GM19324 (cell line): Measurements from ENCODE around the gene WWOX.

ENCODE experiments used
- ATAC-seq: cut with Tn5 transposase; IDR thresholded peaks from one replicate; pipeline ENCODE4 v1.9.1; 2021; ENCODE audit warnings: mild to moderate bottlenecking, moderate library complexity; ENCODE audit not compliant: unreplicated experiment, low FRiP score

The WWOX gene

GRCh38 chr16:78794581-78795250, 695.3 kb downstream of the WWOX start:
- ATAC-seq, result no peak

DNA sequence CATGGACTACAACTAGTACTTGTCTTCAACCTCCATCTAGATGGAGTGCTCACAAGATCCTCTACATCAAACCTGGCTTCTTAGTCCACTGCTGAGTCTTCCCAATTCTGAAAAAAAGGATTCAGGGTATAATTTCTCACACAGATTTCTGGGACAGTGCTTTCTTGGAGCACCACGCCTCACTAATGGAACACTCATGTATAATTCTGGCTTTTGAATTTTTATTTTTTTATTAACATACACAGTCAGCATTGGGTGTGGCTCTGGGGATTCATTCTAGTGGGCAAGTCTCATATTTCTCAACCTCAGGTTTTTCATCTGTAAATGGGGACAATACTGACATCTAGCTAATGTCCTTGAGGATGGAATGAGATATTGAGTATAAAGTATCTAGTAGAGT, 696.0 kb downstream of the WWOX start:
- ATAC-seq, result no peak

DNA sequence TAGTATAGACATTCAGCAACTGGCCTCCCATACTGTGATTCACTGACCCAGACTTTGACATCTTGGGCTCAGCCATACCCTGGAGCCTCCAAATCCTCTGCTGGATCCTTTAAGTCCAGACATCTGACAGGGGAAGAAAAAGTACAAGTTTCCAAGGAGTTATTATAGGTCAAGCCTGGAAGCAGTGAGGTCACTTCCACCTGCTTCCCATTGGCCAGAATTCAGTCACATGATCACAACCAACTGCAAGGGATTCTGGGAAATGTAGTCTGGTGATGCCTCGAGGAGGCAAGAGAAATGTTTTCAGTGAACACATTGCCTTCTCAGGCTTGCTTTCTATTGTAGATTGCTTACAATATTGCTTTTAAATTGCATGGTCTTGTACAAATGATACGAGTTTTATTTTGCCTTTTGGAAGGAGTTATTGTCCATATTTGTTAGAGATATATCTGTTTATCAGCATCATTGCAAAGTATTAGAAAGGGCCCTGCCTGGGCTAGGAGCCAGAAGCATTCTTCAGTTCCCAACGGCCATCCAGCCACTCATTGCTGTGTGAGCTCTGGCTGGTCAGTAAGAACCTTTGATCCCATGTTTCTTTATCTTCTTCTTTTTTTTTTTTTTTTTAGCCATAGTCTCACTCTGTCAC, 696.9 kb downstream of the WWOX start:
- no peak for ATAC-seq

DNA sequence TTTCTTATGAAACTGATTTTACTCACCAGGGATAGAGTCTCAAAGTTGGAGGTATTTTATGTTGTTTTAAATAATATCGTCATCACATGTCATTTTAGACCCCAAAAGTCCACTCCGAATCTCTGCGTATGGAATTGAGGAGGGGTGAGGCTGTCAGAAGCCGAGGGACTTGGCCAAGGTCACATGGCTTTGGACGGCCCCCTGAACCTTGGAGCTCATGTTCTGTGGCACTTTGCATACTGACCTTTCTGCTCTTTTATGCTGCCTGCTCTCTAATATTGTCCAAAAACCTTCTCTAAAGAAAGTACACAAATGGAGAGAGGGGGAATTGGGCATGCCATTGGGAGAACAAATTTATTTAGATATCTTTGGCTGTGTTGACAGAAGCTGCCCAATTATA, 700.0 kb downstream of the WWOX start:
- no peak for ATAC-seq

DNA sequence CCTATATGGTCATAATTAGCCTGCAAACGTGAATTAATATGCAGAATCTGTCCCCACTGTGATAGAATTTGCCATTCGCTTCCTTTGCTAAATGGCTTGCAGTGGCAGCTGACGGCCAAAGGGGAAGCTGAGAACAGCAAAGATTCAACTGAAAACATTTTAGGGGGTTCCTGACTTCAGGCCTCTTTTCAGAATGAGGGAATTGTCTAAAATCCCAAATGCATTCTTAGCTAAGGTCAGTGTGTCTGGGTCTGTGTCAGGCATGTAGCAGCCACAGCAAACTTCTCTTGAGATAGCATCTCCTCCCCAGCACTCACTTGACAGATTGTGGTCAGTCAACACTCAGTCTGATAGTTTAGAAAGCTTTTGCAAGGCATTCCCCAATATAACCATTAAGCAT, 701.1 kb downstream of the WWOX start:
- no peak for ATAC-seq

DNA sequence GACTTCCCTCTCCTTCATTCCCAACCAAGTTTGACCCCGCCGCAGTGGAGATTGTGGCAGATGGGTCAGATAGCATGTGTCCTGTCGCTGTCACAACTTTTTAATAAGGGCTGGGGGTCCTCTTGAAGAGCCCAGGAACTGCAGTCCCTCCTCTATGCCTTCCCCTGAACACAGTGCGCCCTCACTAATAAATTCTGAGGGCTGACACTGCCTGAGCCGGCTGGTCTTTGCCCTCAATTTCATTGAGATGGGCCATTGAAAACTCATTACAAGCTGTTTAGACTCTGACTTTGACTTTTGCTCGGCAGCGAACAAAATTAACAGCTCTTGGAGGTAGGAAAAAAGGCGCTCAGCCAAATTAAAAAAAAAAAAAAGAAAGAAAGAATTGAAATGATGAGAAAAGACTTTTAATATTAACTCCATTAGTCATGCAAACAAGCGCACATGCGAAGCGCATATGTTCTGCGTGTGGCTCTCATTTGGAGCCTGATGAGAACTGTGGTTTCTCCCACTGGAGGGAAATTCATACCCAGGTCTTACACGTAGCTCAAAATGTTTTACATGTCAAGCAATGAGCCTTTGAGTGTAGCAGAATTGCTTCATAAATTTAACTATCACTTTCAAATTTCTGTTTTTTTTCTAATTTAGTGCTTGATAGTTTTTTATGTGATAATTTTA, 704.7 kb downstream of the WWOX start:
- ATAC-seq, result no peak

DNA sequence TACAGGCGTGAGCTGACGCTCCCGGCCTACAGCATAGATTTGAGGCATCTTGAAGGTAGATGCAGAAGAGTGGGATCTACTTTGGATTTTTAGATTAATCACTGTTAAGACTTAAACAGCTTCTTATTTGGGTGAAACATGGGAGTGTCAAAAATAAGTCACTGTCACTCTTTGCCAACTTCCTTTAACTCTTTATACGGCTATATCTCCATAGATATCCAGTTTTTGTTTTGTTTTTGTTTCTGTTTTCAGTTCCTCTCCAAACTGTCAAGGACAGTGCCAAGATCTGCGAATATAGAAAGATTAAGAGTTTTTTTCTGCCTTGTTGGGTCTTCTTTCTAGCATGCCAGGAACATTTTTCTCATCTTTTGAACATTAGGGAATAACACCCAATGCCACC, 706.1 kb downstream of the WWOX start:
- no peak for ATAC-seq

DNA sequence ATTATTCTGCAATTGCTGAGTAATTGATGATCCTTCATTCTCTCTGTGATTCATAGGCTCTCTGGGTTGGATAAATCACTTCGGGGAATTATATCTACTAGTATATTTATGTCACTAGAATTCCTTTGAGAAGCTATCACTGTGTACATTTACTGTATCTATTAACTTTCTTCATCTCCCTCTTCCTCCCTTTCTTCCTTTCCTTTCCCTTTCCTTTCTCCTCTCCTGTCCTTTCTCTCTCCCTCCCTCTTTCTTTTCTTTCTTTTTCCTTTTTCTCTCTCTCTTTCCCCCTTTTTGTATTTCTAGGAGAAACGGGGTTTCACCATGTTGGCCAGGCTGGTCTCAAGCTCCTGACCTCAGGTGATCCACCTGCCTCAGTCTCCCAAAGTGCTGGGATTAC, 711.8 kb downstream of the WWOX start:
- ATAC-seq, result no peak

- ATAC-seq, result no peak
Observed at GRCh38 chr16:78812582-78812981, 713.1 kb downstream of the WWOX start.

DNA sequence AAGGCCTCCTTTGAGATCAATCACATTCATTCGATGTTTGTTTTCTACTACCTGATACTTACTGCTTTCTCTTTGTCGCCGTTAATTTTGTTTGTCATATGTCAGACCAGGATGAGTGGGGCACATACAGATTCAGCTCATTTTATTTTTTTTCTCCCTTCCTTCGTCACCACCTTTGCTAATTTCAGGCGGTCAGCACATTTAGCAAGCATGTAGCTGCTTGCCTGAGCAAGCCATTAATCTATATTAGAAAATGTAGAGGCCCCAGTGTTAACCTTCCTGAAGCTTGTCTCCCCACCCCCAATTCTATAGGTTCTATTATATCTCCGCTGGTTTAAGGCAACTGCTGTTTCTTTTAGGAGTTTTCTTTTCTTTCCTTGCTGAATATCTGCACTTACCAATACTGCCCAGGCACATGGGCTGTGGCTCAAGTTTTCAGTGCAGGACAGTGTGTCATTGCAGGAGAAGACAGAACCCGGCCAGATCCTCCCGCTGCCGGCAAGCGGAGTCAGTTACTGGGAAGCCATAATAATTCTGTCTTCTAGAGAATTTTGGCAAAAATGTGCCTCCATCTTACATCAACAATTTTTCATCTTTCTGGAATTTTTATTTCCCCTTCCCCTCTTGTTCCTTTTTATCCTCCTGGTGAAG, 714.3 kb downstream of the WWOX start:
- ATAC-seq, result no peak

DNA sequence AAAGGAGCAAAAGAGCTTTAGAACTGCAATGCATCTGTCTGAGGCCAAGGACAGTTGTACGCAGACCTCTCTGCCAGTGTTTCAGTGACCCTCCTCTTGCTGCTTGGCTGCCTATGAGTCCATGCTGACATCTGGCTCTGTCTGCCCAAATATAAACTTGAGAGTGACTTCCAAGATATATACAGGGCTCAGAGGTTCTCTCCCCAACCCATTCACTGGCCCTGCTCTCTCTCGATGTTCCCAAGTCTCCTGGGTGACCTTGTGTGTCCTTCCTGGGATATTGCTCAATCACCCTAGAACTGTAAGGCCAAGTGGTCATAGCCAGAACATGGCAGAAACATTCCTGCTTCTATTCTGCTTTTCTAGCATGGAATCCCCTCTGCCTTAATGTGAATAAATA, 716.3 kb downstream of the WWOX start:
- no peak for ATAC-seq

- ATAC-seq, result no peak
Observed at GRCh38 chr16:78816499-78817195, 717.2 kb downstream of the WWOX start.

DNA sequence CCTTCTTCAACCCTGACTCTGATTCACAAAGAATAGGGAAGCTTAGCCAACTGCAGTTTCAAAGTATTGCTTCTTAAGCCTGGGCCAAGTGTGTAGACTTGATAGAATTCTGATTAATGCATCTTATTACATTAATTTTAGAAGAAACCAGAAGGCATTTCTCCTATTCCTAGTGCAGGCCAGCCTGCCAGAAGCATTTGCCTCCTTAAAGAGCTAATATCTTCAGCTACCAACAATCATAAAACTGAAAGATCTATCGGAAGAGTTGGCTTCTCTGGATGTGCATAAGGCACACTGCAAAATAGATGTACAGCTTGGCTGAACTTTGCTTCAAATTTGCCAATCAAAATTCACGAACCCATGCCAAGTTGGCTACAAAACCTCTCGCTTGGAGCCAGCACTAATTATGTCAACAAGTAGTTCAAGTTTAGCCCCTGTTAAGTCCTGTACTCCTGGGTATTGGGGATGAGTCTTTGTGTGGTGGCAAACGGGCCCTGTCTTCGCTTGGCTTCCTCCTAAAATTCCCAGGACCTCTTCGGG, 717.8 kb downstream of the WWOX start:
- ATAC-seq, result no peak

- no peak for ATAC-seq
Observed at GRCh38 chr16:78821335-78821734, 721.9 kb downstream of the WWOX start.

DNA sequence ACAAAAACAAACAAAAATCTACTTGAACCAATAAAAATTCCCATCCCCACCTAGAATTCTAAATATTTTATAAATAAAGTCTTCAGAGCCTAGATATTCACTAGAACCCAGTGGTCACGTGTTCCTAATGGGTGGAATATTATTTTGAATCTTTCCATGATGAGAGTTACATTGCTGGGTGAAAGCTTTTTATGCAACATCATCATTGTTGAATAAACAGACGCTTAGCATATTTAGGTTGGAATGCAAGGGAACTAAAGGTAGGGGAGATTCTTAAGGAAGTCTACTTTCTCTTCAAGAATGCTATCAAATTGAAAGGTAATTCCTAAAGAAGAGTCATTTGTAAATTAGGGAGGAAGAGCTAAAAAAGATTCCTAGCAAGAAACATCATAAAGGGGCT, 723.1 kb downstream of the WWOX start:
- ATAC-seq, result no peak

GRCh38 chr16:78823027-78823426, 723.6 kb downstream of the WWOX start:
- ATAC-seq, result no peak

DNA sequence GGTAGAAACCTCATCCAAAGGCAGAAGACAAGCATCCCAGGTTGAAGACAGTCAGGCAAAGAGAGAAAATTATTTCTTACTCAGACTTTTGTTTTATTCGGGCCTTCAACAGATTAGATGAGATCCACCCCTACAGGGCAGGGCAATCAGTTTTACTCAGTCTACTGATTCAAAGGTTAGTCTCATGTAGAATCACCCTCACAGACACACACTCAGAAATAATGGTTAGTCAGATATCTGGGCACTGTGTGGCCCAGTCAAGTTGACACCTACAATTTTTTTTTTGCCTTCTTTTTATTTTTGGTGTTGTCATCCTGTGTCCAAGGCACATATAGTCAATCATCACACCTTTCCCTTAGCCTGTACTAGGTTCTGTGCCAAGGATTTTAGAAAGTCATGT, 729.8 kb downstream of the WWOX start:
- ATAC-seq, result no peak

- no peak for ATAC-seq
Observed at GRCh38 chr16:78830599-78830998, 731.1 kb downstream of the WWOX start.

DNA sequence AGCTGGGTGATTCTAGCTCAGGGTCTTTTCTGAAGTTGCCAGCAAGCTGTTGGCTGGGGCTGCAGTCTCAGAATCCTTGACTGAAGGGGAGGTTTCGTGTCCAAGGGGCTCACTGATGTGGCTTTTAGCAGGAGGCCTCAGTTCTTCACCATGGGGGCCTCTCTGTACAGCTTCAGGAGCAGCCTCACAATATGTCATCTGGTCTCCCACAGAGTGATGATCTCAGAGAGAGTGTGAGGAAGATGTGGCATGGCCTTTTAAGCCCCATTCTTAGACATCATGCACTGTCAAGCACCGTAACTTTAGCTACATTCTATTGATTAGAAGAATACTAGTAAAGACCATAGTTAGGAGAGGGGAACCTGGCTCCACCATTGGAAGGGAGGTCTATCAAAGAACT, 732.6 kb downstream of the WWOX start:
- no peak for ATAC-seq

DNA sequence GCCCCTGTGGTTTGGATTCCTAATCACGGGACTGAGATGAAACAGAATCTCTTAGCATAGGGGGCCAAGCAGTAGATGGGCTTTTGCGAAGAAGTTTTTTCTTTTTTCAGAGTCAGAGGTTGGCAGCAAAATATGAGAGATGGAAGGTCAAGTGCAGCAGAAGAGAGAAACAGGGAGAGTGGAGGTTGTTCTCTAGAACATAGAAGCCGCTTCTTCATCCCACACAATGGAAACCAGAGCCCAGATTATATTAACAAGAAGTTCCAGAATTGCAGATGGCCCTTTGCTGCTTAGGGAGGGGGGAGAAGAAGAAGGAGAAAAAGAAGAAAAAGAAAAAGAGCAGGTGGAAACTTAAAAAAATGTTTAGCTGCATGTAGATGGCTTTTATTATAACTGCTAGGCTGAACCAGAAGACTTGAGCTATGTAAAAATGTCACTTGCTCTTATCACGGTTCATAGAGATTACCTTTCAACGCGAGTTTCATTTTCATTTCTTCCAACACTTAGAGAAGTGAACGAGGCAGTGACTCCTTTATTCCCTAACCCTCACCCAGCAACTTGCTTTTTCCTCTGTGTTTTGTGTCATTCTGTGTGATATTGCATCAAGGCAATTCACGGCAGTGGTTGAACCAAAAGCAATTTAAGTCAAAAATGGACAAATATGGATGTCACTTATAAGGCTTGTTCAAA, 737.5 kb downstream of the WWOX start:
- no peak for ATAC-seq
